SU-DHL-6 (cell line): ENCODE results near the gene ATPAF1.
"Not testable (repeated sequence)": the region's sequence is repeated elsewhere in the genome, so short reads cannot be mapped to it uniquely, and the experiment has no call there.

Experiments used
- H2AFZ ChIP-seq: fragments of 200-600 bp; sonication (generic); 2 replicates; pipeline ENCODE4 v1.6.1; 2014; ENCODE audit warnings: low read depth, mild to moderate bottlenecking, moderate library complexity, mixed read lengths, antibody characterized with exemption, low read length; ENCODE audit not compliant: severe bottlenecking
- H3F3A ChIP-seq: fragments of 200-600 bp; shearing (Covaris generic); 2 replicates; pipeline ENCODE4 v1.6.0; 2016; ENCODE audit warnings: antibody characterized with exemption, mild to moderate bottlenecking; ENCODE audit not compliant: insufficient read depth
- H3K27ac ChIP-seq: fragments of 200-600 bp; sonication (generic); 2 replicates; pipeline ENCODE4 v1.5.1; 2016; ENCODE audit warnings: low read depth, mild to moderate bottlenecking, low read length, moderate library complexity, mixed read lengths
- H3K27me3 ChIP-seq: fragments of 200-600 bp; sonication (generic), shearing (Covaris generic); 2 replicates; pipeline ENCODE4 v1.6.0; 2014; ENCODE audit warnings: mild to moderate bottlenecking, low read length
- H3K36me3 ChIP-seq: fragments of 200-600 bp; sonication (generic); 2 replicates; pipeline ENCODE4 v1.6.1; 2014; ENCODE audit warnings: mild to moderate bottlenecking, low read length, mixed read lengths
- H3K4me2 ChIP-seq: fragments of 300-600, 200-600 bp; shearing (Covaris generic), sonication (generic); 2 replicates; pipeline ENCODE4 v1.6.0; 2014; ENCODE audit warnings: low read length, low read depth, mild to moderate bottlenecking; ENCODE audit not compliant: poor library complexity, severe bottlenecking
- H3K4me3 ChIP-seq: fragments of 200-600 bp; sonication (generic); 2 replicates; pipeline ENCODE4 v1.5.1; 2014; ENCODE audit warnings: antibody characterized with exemption, low read length, mild to moderate bottlenecking, mixed read lengths; ENCODE audit not compliant: insufficient read depth, poor library complexity, severe bottlenecking
- H3K79me2 ChIP-seq: fragments of 200-600 bp; sonication (generic); 2 replicates; pipeline ENCODE4 v1.6.1; 2014; ENCODE audit warnings: mild to moderate bottlenecking, low read length, moderate library complexity; ENCODE audit not compliant: insufficient read depth
- H3K9ac ChIP-seq: fragments of 200-600 bp; sonication (generic); 2 replicates; pipeline ENCODE4 v1.7.0; 2014; ENCODE audit warnings: mild to moderate bottlenecking, low read length
- H3K9me2 ChIP-seq: fragments of 200-600 bp; sonication (generic); replicated peaks from 2 replicates; pipeline ENCODE4 v1.6.1; 2014; ENCODE audit warnings: low read length; ENCODE audit not compliant: insufficient read depth
- H3K9me3 ChIP-seq: fragments of 200-600 bp; sonication (generic); 2 replicates; pipeline ENCODE4 v1.6.1; 2014; ENCODE audit warnings: low read length, mixed read lengths; ENCODE audit not compliant: insufficient read depth
- H4K20me1 ChIP-seq: fragments of 200-600 bp; sonication (generic); 2 replicates; pipeline ENCODE4 v1.6.1; 2014; ENCODE audit warnings: low read depth, mild to moderate bottlenecking, antibody characterized with exemption, low read length, moderate library complexity, mixed read lengths
- CTCF ChIP-seq: fragments of 200-600 bp; sonication (generic); IDR thresholded peaks from one replicate; pipeline ENCODE4 v1.5.1; 2017; ENCODE audit warnings: antibody characterized with exemption, mild to moderate bottlenecking, low read length, moderate library complexity; ENCODE audit not compliant: insufficient read depth, poor library complexity, severe bottlenecking
- EZH2phosphoT487 ChIP-seq: fragments of 200-600 bp; sonication (generic), shearing (Covaris generic); conservative IDR thresholded peaks from 2 replicates; pipeline ENCODE4 v1.6.1; 2018; ENCODE audit warnings: mild to moderate bottlenecking, antibody characterized with exemption, low read length, moderate library complexity, mixed read lengths

Gene ATPAF1

GRCh38 chr1:46655848-46656247 lies 12.3 kb downstream of the ATPAF1 start:
- H3K36me3 ChIP-seq: peaks cover 27% of the 10 kb centered on the region; the same call in 1 of the 2 replicates

GRCh38 chr1:46654698-46655097 lies 13.5 kb downstream of the ATPAF1 start:
- not testable (repeated sequence) for H3K27me3 ChIP-seq, H3K79me2 ChIP-seq
- H3K36me3 ChIP-seq: peaks cover 31% of the 10 kb centered on the region; the same call in 1 of the 2 replicates

More at GRCh38 chr1:46655848-46656247, 12.3 kb downstream of the ATPAF1 start:
- Histone ChIP-seq H3K9ac (no peak overlapping the region), H3K4me2 (no peak overlapping the region), H3K79me2 (no peaks in the 10 kb centered on the region), H3F3A (no peaks in the 10 kb centered on the region), H3K27ac (no peak overlapping the region), H4K20me1 (no peaks in the 10 kb centered on the region), H2AFZ (no peak overlapping the region), H3K9me3 (no peaks in the 10 kb centered on the region), H3K9me2 (no peaks in the 10 kb centered on the region), H3K4me3 (no peak overlapping the region), H3K27me3 (no peaks in the 10 kb centered on the region)
- TF ChIP-seq EZH2phosphoT487: no peak
- no peak for TF ChIP-seq CTCF

GRCh38 chr1:46654012-46654411 lies 14.2 kb downstream of the ATPAF1 start:
- Histone ChIP-seq H3K4me2 (no peak overlapping the region), H3K9me2 (no peaks in the 10 kb centered on the region), H2AFZ (no peak overlapping the region), H4K20me1 (no peaks in the 10 kb centered on the region), H3K79me2 (no peaks in the 10 kb centered on the region), H3K4me3 (no peak overlapping the region), H3K9ac (no peak overlapping the region), H3K27ac (no peak overlapping the region), H3K27me3 (no peaks in the 10 kb centered on the region), H3K9me3 (peaks cover 4% of the 10 kb centered on the region; the same call in 1 of the 2 replicates), H3F3A (no peaks in the 10 kb centered on the region), H3K36me3 (peaks cover 31% of the 10 kb centered on the region; the same call in 1 of the 2 replicates)
- TF ChIP-seq EZH2phosphoT487 (no peak), CTCF (no peak)

More at GRCh38 chr1:46654698-46655097, 13.5 kb downstream of the ATPAF1 start:
- H3F3A ChIP-seq, H2AFZ ChIP-seq, H3K4me2 ChIP-seq, H3K9ac ChIP-seq, H3K27ac ChIP-seq, H3K9me3 ChIP-seq, H3K4me3 ChIP-seq, H4K20me1 ChIP-seq, H3K9me2 ChIP-seq: not testable (repeated sequence)

GRCh38 chr1:46653405-46653958 lies 14.7 kb downstream of the ATPAF1 start:
- no peaks in the 10 kb centered on the region for H3K9me2 ChIP-seq
- no peak overlapping the region for H3K27ac ChIP-seq
- no peaks in the 10 kb centered on the region for H3K79me2 ChIP-seq
- peaks cover 31% of the 10 kb centered on the region; the same call in 1 of the 2 replicates for H3K36me3 ChIP-seq
- H4K20me1 ChIP-seq: no peaks in the 10 kb centered on the region
- H3K27me3 ChIP-seq: no peaks in the 10 kb centered on the region
- no peak overlapping the region for H2AFZ ChIP-seq
- no peak overlapping the region for H3K4me3 ChIP-seq
- H3K9ac ChIP-seq: no peak overlapping the region
- peaks cover 4% of the 10 kb centered on the region; the same call in 1 of the 2 replicates for H3K9me3 ChIP-seq
- H3K4me2 ChIP-seq: no peak overlapping the region
- H3F3A ChIP-seq: no peaks in the 10 kb centered on the region
- TF ChIP-seq CTCF (no peak), EZH2phosphoT487 (no peak)
